Erythroblast (primary cell): ENCODE data around the gene SETD3.

Source experiments
- GATA1 ChIP-seq: IDR thresholded peaks from 2 replicates; pipeline ENCODE4 v1.6.1; 2011; ENCODE audit warnings: low read depth, mild to moderate bottlenecking, control low read depth, low read length, moderate library complexity
- POLR2A ChIP-seq: IDR thresholded peaks from 2 replicates; pipeline ENCODE4 v1.6.1; 2011; ENCODE audit warnings: mild to moderate bottlenecking, low read length

GRCh38 chr14:99401211-99401610 is 79.4 kb downstream of the SETD3 start:
- TF ChIP-seq GATA1 (no peak), POLR2A (no peak)
